ENCODE measurements around the gene CDKN1B.

CDKN1B gene

GRCh38 chr12:12717586-12718380, 615 bp downstream of the CDKN1B start:
- Histone ChIP-seq H2BK12ac (ENCODE audit: low read length in 2 of 2) (peak overlapping the region; percentile 65 to 89), H3K4me1 (ENCODE audit: control insufficient read depth, insufficient read depth, low read depth, low read length) (peaks cover 10% of the 10 kb centered on the region), H3K14ac (ENCODE audit: low read length in 2 of 2) (peak overlapping the region in 1 of 2 experiments; percentile 72), H4K8ac (ENCODE audit: low read length) (peak overlapping the region; percentile 94), H2AFZ (ENCODE audit: low read depth, low read length) (no peak overlapping the region), H3K4ac (ENCODE audit: low read depth in 1 of 2, low read length in 2 of 2) (peak overlapping the region; percentile 92 to 93), H2AK5ac (ENCODE audit: low read length, severe bottlenecking) (peak overlapping the region; percentile 63), H4K91ac (ENCODE audit: low read length) (peak overlapping the region; percentile 97), H2BK5ac (ENCODE audit: low read depth, low read length, poor library complexity, severe bottlenecking) (peak overlapping the region; percentile 77), H3K27ac (ENCODE audit: low read length, poor library complexity, severe bottlenecking) (peak overlapping the region; percentile 95), H3K9ac (ENCODE audit: low read length) (peak overlapping the region; percentile 97), H3K4me2 (ENCODE audit: low read length, poor library complexity, severe bottlenecking) (peak overlapping the region; percentile 59), H3K4me3 (ENCODE audit: insufficient read depth in 1 of 2, low read depth in 1 of 2, low read length in 2 of 2) (peak overlapping the region; percentile 89 to 94), H3K18ac (ENCODE audit: low read depth in 1 of 2, low read length in 2 of 2) (peak overlapping the region; percentile 93 to 94), H3K23ac (ENCODE audit: low read length in 2 of 2) (peak overlapping the region; percentile 93 to 94), H3K79me1 (replicated peaks; ENCODE audit: low read length, poor library complexity, severe bottlenecking) (peaks cover 2% of the 10 kb centered on the region), H3K36me3 (ENCODE audit: control insufficient read depth in 1 of 2, insufficient read depth in 2 of 2, low read depth in 1 of 2, low read length in 2 of 2) (peaks cover 0 to 35% of the 10 kb centered on the region in 2 experiments), H3K27me3 (ENCODE audit: control insufficient read depth in 1 of 2, insufficient read depth in 1 of 2, low read length in 2 of 2) (no peaks in the 10 kb centered on the region), H2BK120ac (ENCODE audit: low read depth, low read length) (peak overlapping the region; percentile 98), H2BK15ac (ENCODE audit: low read depth, poor library complexity, severe bottlenecking) (peak overlapping the region; percentile 99), H3K9me3 (ENCODE audit: control insufficient read depth, low read length) (no peaks in the 10 kb centered on the region)
- DNase-seq, result peak; percentile 41
- under 1% methylated on average over 48 of the region's 62 CpGs for WGBS

- 0% methylated on average over 7 of the region's 9 CpGs for WGBS
Measured at GRCh38 chr12:12718381-12718759, 1.2 kb downstream of the CDKN1B start.

GRCh38 chr12:12718853-12719252, 1.7 kb downstream of the CDKN1B start:
- H3K4me1 ChIP-seq (ENCODE audit: control insufficient read depth, insufficient read depth, low read depth, low read length), result peaks cover 11% of the 10 kb centered on the region
- peaks cover 3% of the 10 kb centered on the region for H3K79me1 ChIP-seq (replicated peaks; ENCODE audit: low read length, poor library complexity, severe bottlenecking)
- peak overlapping the region; percentile 97 for H3K9ac ChIP-seq (ENCODE audit: low read length)
- H3K27ac ChIP-seq (ENCODE audit: low read length, poor library complexity, severe bottlenecking), result peak overlapping the region; percentile 16
- H3K4ac ChIP-seq (ENCODE audit: low read depth in 1 of 2, low read length in 2 of 2), result no peak overlapping the region
- H3K27me3 ChIP-seq (ENCODE audit: control insufficient read depth in 1 of 2, insufficient read depth in 1 of 2, low read length in 2 of 2), result no peaks in the 10 kb centered on the region
- no peak overlapping the region for H3K18ac ChIP-seq (ENCODE audit: low read depth in 1 of 2, low read length in 2 of 2)
- H3K9me3 ChIP-seq (ENCODE audit: control insufficient read depth, low read length), result no peaks in the 10 kb centered on the region
- no peak overlapping the region for H2BK12ac ChIP-seq (ENCODE audit: low read length in 2 of 2)
- no peak overlapping the region for H2AK5ac ChIP-seq (ENCODE audit: low read length, severe bottlenecking)
- H4K8ac ChIP-seq (ENCODE audit: low read length), result no peak overlapping the region
- H3K36me3 ChIP-seq (ENCODE audit: control insufficient read depth in 1 of 2, insufficient read depth in 2 of 2, low read depth in 1 of 2, low read length in 2 of 2), result peaks cover 0 to 35% of the 10 kb centered on the region in 2 experiments
- H3K4me3 ChIP-seq (ENCODE audit: insufficient read depth in 1 of 2, low read depth in 1 of 2, low read length in 2 of 2), result peak overlapping the region; percentile 89 to 94
- H3K4me2 ChIP-seq (ENCODE audit: low read length, poor library complexity, severe bottlenecking), result peak overlapping the region; percentile 59
- DNase-seq, result peak; percentile 64
- H2BK120ac ChIP-seq (ENCODE audit: low read depth, low read length), result no peak overlapping the region
- H2AFZ ChIP-seq (ENCODE audit: low read depth, low read length), result no peak overlapping the region
- no peak overlapping the region for H4K91ac ChIP-seq (ENCODE audit: low read length)
- no peak overlapping the region for H2BK15ac ChIP-seq (ENCODE audit: low read depth, poor library complexity, severe bottlenecking)
- WGBS, result under 1% methylated on average over 14 of the region's 14 CpGs
- H3K14ac ChIP-seq (ENCODE audit: low read length in 2 of 2), result no peak overlapping the region
- H3K23ac ChIP-seq (ENCODE audit: low read length in 2 of 2), result no peak overlapping the region
- no peak overlapping the region for H2BK5ac ChIP-seq (ENCODE audit: low read depth, low read length, poor library complexity, severe bottlenecking)

More at GRCh38 chr12:12718381-12718759, 1.2 kb downstream of the CDKN1B start:
- peak overlapping the region in 1 of 2 experiments; percentile 14 for H3K14ac ChIP-seq (ENCODE audit: low read length in 2 of 2)
- peaks cover 2% of the 10 kb centered on the region for H3K79me1 ChIP-seq (replicated peaks; ENCODE audit: low read length, poor library complexity, severe bottlenecking)
- peak overlapping the region; percentile 33 for H3K27ac ChIP-seq (ENCODE audit: low read length, poor library complexity, severe bottlenecking)
- H3K9ac ChIP-seq (ENCODE audit: low read length), result peak overlapping the region; percentile 97
- peak overlapping the region in 1 of 2 experiments; percentile 94 for H3K23ac ChIP-seq (ENCODE audit: low read length in 2 of 2)
- H2BK5ac ChIP-seq (ENCODE audit: low read depth, low read length, poor library complexity, severe bottlenecking), result no peak overlapping the region
- H2BK12ac ChIP-seq (ENCODE audit: low read length in 2 of 2), result peak overlapping the region in 1 of 2 experiments; percentile 47
- peak; percentile 35 for DNase-seq
- peak overlapping the region; percentile 93 to 94 for H3K18ac ChIP-seq (ENCODE audit: low read depth in 1 of 2, low read length in 2 of 2)
- H3K4ac ChIP-seq (ENCODE audit: low read depth in 1 of 2, low read length in 2 of 2), result peak overlapping the region; percentile 46 to 92
- peaks cover 10% of the 10 kb centered on the region for H3K4me1 ChIP-seq (ENCODE audit: control insufficient read depth, insufficient read depth, low read depth, low read length)
- H2BK15ac ChIP-seq (ENCODE audit: low read depth, poor library complexity, severe bottlenecking), result no peak overlapping the region
- H2AK5ac ChIP-seq (ENCODE audit: low read length, severe bottlenecking), result peak overlapping the region; percentile 63
- no peak overlapping the region for H4K91ac ChIP-seq (ENCODE audit: low read length)
- no peaks in the 10 kb centered on the region for H3K9me3 ChIP-seq (ENCODE audit: control insufficient read depth, low read length)
- H2BK120ac ChIP-seq (ENCODE audit: low read depth, low read length), result no peak overlapping the region
- H3K4me3 ChIP-seq (ENCODE audit: insufficient read depth in 1 of 2, low read depth in 1 of 2, low read length in 2 of 2), result peak overlapping the region; percentile 89 to 94
- H3K27me3 ChIP-seq (ENCODE audit: control insufficient read depth in 1 of 2, insufficient read depth in 1 of 2, low read length in 2 of 2), result no peaks in the 10 kb centered on the region
- H2AFZ ChIP-seq (ENCODE audit: low read depth, low read length), result no peak overlapping the region
- H3K4me2 ChIP-seq (ENCODE audit: low read length, poor library complexity, severe bottlenecking), result peak overlapping the region; percentile 59
- H3K36me3 ChIP-seq (ENCODE audit: control insufficient read depth in 1 of 2, insufficient read depth in 2 of 2, low read depth in 1 of 2, low read length in 2 of 2), result peaks cover 0 to 35% of the 10 kb centered on the region in 2 experiments
- no peak overlapping the region for H4K8ac ChIP-seq (ENCODE audit: low read length)

- Histone ChIP-seq H2BK12ac (ENCODE audit: low read length in 2 of 2) (no peak overlapping the region), H2BK15ac (ENCODE audit: low read depth, poor library complexity, severe bottlenecking) (no peak overlapping the region), H3K27ac (ENCODE audit: low read length, poor library complexity, severe bottlenecking) (no peak overlapping the region), H3K4me2 (ENCODE audit: low read length, poor library complexity, severe bottlenecking) (peak overlapping the region; percentile 59), H3K79me1 (replicated peaks; ENCODE audit: low read length, poor library complexity, severe bottlenecking) (peaks cover 5% of the 10 kb centered on the region), H3K9me3 (ENCODE audit: control insufficient read depth, low read length) (no peaks in the 10 kb centered on the region), H3K27me3 (ENCODE audit: control insufficient read depth in 1 of 2, insufficient read depth in 1 of 2, low read length in 2 of 2) (no peaks in the 10 kb centered on the region), H3K23ac (ENCODE audit: low read length in 2 of 2) (no peak overlapping the region), H4K8ac (ENCODE audit: low read length) (no peak overlapping the region), H2AK5ac (ENCODE audit: low read length, severe bottlenecking) (no peak overlapping the region), H2BK5ac (ENCODE audit: low read depth, low read length, poor library complexity, severe bottlenecking) (no peak overlapping the region), H3K4ac (ENCODE audit: low read depth in 1 of 2, low read length in 2 of 2) (no peak overlapping the region), H3K36me3 (ENCODE audit: control insufficient read depth in 1 of 2, insufficient read depth in 2 of 2, low read depth in 1 of 2, low read length in 2 of 2) (peaks cover 0 to 35% of the 10 kb centered on the region in 2 experiments), H3K18ac (ENCODE audit: low read depth in 1 of 2, low read length in 2 of 2) (no peak overlapping the region), H3K4me1 (ENCODE audit: control insufficient read depth, insufficient read depth, low read depth, low read length) (peaks cover 12% of the 10 kb centered on the region), H3K9ac (ENCODE audit: low read length) (peak overlapping the region; percentile 97), H3K4me3 (ENCODE audit: insufficient read depth in 1 of 2, low read depth in 1 of 2, low read length in 2 of 2) (peak overlapping the region in 1 of 2 experiments; percentile 94), H2AFZ (ENCODE audit: low read depth, low read length) (no peak overlapping the region), H3K14ac (ENCODE audit: low read length in 2 of 2) (no peak overlapping the region), H2BK120ac (ENCODE audit: low read depth, low read length) (no peak overlapping the region), H4K91ac (ENCODE audit: low read length) (no peak overlapping the region)
- DNase-seq, result peak; percentile 38
- 6% methylated on average over 2 of the region's 3 CpGs for WGBS
Measured at GRCh38 chr12:12719496-12719895, 2.3 kb downstream of the CDKN1B start.
